ENCODE results near the gene CHST8.

Gene CHST8

DNA sequence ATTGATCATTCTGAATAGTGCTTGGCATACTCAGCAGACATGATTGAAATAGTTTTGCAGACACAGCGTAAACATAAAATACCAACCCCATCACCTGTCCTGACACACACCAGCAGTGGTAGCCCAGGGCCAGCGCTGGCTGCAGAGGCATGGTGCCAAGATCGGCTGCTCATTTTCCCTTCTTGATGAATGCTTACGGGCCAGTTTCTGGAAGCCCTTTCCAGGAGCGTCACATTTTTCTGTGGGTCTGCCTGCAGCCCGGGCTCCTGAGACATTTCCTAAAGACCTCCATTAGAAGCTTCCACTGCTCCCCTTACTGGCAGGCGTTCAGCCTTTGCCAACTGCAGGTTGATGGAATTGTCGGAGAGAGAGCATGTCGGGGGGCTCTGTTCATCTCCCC lies 48.6 kb downstream of the CHST8 start:
- no peak for DNase-seq (ENCODE audit: low read depth)
- H3K4me3 ChIP-seq (ENCODE audit: low read depth, low read length): no peak overlapping the region
- TF ChIP-seq, protein P1, sequence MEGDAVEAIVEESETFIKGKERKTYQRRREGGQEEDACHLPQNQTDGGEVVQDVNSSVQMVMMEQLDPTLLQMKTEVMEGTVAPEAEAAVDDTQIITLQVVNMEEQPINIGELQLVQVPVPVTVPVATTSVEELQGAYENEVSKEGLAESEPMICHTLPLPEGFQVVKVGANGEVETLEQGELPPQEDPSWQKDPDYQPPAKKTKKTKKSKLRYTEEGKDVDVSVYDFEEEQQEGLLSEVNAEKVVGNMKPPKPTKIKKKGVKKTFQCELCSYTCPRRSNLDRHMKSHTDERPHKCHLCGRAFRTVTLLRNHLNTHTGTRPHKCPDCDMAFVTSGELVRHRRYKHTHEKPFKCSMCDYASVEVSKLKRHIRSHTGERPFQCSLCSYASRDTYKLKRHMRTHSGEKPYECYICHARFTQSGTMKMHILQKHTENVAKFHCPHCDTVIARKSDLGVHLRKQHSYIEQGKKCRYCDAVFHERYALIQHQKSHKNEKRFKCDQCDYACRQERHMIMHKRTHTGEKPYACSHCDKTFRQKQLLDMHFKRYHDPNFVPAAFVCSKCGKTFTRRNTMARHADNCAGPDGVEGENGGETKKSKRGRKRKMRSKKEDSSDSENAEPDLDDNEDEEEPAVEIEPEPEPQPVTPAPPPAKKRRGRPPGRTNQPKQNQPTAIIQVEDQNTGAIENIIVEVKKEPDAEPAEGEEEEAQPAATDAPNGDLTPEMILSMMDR (IDR thresholded peaks at IDR 0.05; ENCODE audit: insufficient read depth, low read depth, low read length, missing control alignments): no peak

GRCh38 chr19:33671211-33671610 lies 49.5 kb downstream of the CHST8 start:
- H3K4me3 ChIP-seq (ENCODE audit: low read depth, low read length): no peak overlapping the region
- TF ChIP-seq, protein P1 (IDR thresholded peaks at IDR 0.05; ENCODE audit: insufficient read depth, low read depth, low read length, missing control alignments): no peak
- DNase-seq (ENCODE audit: low read depth): no peak

DNA sequence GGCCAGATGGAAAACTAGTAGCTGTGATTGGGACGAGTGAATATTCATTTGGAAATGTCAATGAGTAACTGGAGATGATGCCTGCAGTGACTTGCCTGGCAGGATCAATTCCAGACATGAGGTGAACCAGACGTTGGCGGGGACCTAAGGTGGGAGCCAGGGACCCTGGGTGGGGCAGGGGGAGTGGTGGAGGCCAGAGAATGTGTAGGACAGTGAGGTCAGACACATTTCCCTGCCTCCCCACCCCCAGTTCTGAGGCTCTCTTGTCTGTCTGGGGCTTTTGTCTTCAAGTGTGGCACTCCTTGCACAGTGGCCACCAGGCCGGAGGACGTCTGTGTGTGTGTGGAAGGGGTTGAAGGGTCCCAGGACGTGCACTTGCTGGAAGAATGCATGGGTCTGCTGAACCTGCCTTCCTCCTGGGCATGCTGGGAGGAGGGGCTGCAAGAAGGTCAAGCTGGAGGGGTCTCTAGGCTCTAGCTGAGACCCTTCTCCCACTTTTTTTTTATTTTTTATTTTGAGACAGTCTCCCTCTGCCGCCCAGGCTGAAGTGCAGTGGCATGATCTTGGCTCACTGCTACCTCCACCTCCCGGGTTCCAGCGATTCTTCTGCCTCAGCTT lies 51.6 kb downstream of the CHST8 start:
- TF ChIP-seq, protein P1 (IDR thresholded peaks at IDR 0.05; ENCODE audit: insufficient read depth, low read depth, low read length, missing control alignments): no peak
- H3K4me3 ChIP-seq (ENCODE audit: low read depth, low read length): no peak overlapping the region
- no peak for DNase-seq (ENCODE audit: low read depth)

GRCh38 chr19:33673996-33674625 lies 52.4 kb downstream of the CHST8 start:
- H3K4me3 ChIP-seq (ENCODE audit: low read depth, low read length): no peak overlapping the region
- no peak for DNase-seq (ENCODE audit: low read depth)
- TF ChIP-seq, protein P1 (IDR thresholded peaks at IDR 0.05; ENCODE audit: insufficient read depth, low read depth, low read length, missing control alignments): no peak

DNA sequence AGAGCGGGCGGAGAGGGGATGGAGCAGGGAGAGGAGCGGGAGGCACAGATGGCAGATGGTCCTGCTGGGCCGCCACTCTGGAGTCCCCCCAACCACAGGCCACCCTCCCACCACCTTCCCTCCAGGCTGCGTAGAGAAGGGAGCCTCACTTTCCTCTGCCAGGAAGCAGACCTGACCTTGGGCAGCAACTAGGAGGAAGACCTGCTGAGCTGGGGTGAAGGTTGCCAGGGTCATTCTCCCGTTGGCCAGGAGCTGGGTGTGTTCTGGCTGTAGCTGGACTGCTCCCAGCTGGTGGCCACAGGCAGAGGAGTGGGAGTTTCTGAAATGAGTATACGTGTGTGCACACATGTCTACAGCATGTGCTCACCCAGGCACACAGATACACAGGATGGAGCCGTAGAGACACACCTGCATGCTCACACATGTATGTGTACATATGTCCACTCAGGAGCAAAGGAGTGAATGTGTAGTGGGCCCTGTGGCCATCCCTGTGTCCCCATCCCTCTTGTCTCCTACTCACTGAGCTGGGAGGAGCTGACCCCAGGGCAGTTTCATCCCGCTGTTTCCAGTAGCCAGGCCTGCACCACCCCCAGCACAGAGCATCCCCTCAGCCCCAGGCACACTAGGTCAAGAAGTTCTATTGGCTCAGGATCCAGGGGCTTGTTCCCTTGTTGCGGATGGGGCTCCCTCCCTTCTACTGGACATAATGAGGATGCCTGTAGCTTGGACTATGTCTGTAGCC lies 53.0 kb downstream of the CHST8 start:
- TF ChIP-seq, protein P1 (IDR thresholded peaks at IDR 0.05; ENCODE audit: insufficient read depth, low read depth, low read length, missing control alignments): no peak
- no peak for DNase-seq (ENCODE audit: low read depth)
- no peak overlapping the region for H3K4me3 ChIP-seq (ENCODE audit: low read depth, low read length)

DNA sequence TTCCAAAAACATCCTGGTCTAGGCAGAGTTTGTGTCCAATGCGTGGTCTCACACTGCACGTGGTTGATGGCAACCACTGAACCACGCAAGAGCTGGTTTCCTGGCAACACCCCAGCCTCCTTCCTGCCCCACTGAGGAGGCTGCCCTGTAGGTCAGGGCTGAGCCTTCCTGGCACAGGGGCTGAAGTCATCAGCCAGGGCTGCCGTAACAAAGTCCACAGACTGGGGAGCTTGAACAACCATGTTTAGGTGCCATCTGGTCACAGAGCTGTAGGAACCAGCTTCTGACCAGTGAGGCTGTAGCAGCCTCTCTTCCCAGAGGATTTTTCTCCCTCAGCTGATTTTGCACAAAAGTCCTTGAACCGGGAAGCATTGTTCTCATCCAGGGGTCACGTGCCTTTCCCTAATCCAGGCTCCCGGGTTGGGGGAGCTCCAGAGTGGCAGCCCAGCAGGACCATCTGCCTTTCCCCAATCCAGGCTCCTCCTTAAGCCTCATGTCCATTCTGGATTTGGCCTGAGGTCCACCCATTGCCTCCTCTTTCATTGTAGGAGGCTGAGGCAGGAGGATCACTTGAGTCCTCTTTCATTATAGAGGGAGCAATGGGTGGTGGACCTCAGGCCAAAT lies 53.9 kb downstream of the CHST8 start:
- no peak overlapping the region for H3K4me3 ChIP-seq (ENCODE audit: low read depth, low read length)
- DNase-seq (ENCODE audit: low read depth): no peak
- TF ChIP-seq, protein P1 (IDR thresholded peaks at IDR 0.05; ENCODE audit: insufficient read depth, low read depth, low read length, missing control alignments): no peak

Measured in GM12865 (cell line).